Breast epithelium (tissue), 3 donors: Measurements from ENCODE around the gene MTOR.

Experiments
- CTCF ChIP-seq, 3 donors: fragments of 450-650 bp; IDR thresholded peaks; one replicate each; pipeline ENCODE4 v1.5.1; 2016 to 2017; ENCODE audit warnings: antibody characterized with exemption in 3 of 3, mild to moderate bottlenecking in 3 of 3, moderate library complexity in 3 of 3
- POLR2A ChIP-seq: fragments of 450-650 bp; IDR thresholded peaks from one replicate; pipeline ENCODE4 v1.6.1; 2016; ENCODE audit warnings: antibody characterized with exemption, mild to moderate bottlenecking, moderate library complexity
- POLR2AphosphoS5 ChIP-seq, 3 donors: sonication (generic); formaldehyde crosslinking; IDR thresholded peaks; one replicate each; pipeline ENCODE4 v1.6.1; 2017; ENCODE audit warnings: antibody characterized with exemption in 3 of 3

DNA sequence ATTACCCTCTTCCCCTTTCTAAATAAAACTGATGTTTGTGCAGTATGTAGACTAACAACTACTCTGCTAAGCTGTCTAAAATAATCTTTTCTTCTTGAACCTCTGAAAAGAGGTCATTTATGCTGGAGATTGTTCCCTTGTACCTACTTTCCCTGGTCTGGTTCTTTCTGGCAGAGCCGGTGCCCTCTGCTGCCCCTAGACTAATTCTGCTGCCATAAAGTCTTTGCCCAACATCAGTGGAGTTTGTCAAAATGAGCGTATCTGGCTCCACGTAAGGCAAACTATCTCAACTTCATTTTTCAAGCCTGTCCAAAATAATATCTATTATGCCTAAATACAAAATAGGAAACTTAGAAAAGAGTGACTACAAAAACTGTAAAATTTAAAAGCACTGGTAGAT lies 104.1 kb downstream of the MTOR start:
- TF ChIP-seq CTCF (IDR thresholded peaks at IDR 0.05), result no peak
- TF ChIP-seq POLR2AphosphoS5 (IDR thresholded peaks at IDR 0.05), result no peak
- no peak for TF ChIP-seq POLR2A
